Vagina (tissue), 2 donors: Measurements from ENCODE around the gene NRG3.

Experiments
- POLR2AphosphoS5 ChIP-seq, 2 donors: sonication (generic); formaldehyde crosslinking; IDR thresholded peaks; one replicate each; pipeline ENCODE4 v1.9.0; 2017; ENCODE audit warnings: antibody characterized with exemption in 2 of 2, mild to moderate bottlenecking in 2 of 2, low read depth in 1 of 2; ENCODE audit not compliant: insufficient read depth in 1 of 2
- TF ChIP-seq, protein P1 (sequence below), 3 experiments: fragments of 450-650 bp in 2 of 3; fragments of 200-600 bp in 1 of 3; sonication (generic) in 1 of 3; IDR thresholded peaks; one replicate each; pipeline ENCODE4 v1.5.1; 2017 to 2019; ENCODE audit warnings: antibody characterized with exemption in 3 of 3, mild to moderate bottlenecking in 2 of 3, moderate library complexity in 2 of 3

DNA sequence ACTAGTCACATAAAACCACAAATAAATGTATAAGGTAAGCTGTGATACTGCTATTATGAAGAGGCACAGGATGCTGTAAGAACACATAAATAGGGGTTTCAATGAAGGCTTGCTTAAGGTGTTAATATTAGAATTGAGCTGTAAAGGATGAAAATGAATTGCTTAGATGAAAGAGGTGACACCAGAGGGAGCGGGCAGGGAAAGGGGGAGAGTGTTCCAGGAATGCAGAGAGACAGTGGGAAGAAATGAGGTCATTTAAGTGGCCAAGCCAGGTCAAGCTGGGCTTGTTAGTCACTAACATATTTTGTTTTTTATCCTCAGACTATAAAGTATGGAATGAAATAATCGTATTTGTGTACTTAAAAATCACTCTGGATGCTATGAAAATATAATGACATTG is 193.5 kb downstream of the NRG3 start:
- TF ChIP-seq, protein P1, sequence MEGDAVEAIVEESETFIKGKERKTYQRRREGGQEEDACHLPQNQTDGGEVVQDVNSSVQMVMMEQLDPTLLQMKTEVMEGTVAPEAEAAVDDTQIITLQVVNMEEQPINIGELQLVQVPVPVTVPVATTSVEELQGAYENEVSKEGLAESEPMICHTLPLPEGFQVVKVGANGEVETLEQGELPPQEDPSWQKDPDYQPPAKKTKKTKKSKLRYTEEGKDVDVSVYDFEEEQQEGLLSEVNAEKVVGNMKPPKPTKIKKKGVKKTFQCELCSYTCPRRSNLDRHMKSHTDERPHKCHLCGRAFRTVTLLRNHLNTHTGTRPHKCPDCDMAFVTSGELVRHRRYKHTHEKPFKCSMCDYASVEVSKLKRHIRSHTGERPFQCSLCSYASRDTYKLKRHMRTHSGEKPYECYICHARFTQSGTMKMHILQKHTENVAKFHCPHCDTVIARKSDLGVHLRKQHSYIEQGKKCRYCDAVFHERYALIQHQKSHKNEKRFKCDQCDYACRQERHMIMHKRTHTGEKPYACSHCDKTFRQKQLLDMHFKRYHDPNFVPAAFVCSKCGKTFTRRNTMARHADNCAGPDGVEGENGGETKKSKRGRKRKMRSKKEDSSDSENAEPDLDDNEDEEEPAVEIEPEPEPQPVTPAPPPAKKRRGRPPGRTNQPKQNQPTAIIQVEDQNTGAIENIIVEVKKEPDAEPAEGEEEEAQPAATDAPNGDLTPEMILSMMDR (IDR thresholded peaks at IDR 0.05): no peak
- TF ChIP-seq POLR2AphosphoS5 (IDR thresholded peaks at IDR 0.05; ENCODE audit: insufficient read depth in 1 of 2, low read depth in 1 of 2): no peak
